A673 (cell line): Measurements from ENCODE around the gene KCNMA1. TPM values are rescaled to one million over a fixed set of nuclear protein-coding genes. Genes with fewer than 3 reads are reported as not detected.

Experiments
- BruUV-seq: library from RNA; stranded (reverse); fragments of 400-500 nt; replicated peaks from 2 replicates; lab custom pipeline; 2021; lab: Mats Ljungman, UMichigan
- CTCF ChIA-PET: fragments of 300-600 bp; sonication (Branson Sonifier 250); formaldehyde crosslinking; loops from one replicate; lab custom pipeline; 2022; ENCODE audit warnings: antibody characterized with exemption; lab: Charles Lee
- POLR2A ChIA-PET: fragments of 300-600 bp; sonication (Branson Sonifier 250); formaldehyde crosslinking; loops from one replicate; lab custom pipeline; 2022; ENCODE audit warnings: antibody characterized with exemption; ENCODE audit not compliant: low non-redundant PET; lab: Charles Lee
- DNase-seq: peaks from one replicate; pipeline ENCODE4 v3.0.0-alpha.2; 2015; ENCODE audit warnings: low spot score
- H3K27ac ChIP-seq: fragments of 200-600 bp; sonication (generic); 2 replicates; pipeline ENCODE4 v1.5.1; 2016; ENCODE audit warnings: mixed run types, low read depth, mild to moderate bottlenecking, mixed read lengths, antibody characterized with exemption, low read length; ENCODE audit not compliant: poor library complexity, severe bottlenecking
- H3K27me3 ChIP-seq: fragments of 200-600 bp; sonication (generic); replicated peaks from 2 replicates; pipeline ENCODE4 v1.6.1; 2017; ENCODE audit warnings: mixed run types, low read depth, mild to moderate bottlenecking, mixed read lengths, antibody characterized with exemption, low read length; ENCODE audit not compliant: insufficient read depth, poor library complexity
- H3K36me3 ChIP-seq: fragments of 200-600 bp; sonication (generic); 2 replicates; pipeline ENCODE4 v1.6.1; 2016; ENCODE audit warnings: mixed run types, mild to moderate bottlenecking, mixed read lengths, antibody characterized with exemption, low read length; ENCODE audit not compliant: insufficient read depth, poor library complexity, severe bottlenecking
- H3K4me1 ChIP-seq: fragments of 200-600 bp; sonication (generic); 2 replicates; pipeline ENCODE4 v1.6.1; 2017; ENCODE audit warnings: mixed run types, mild to moderate bottlenecking, mixed read lengths, antibody characterized with exemption, low read length; ENCODE audit not compliant: insufficient read depth, poor library complexity, severe bottlenecking
- H3K4me3 ChIP-seq: fragments of 200-600 bp; sonication (generic); 2 replicates; pipeline ENCODE4 v1.5.1; 2016; ENCODE audit warnings: low read depth, mixed run types, mild to moderate bottlenecking, mixed read lengths, low read length; ENCODE audit not compliant: poor library complexity, severe bottlenecking
- H3K9me3 ChIP-seq: fragments of 200-600 bp; sonication (generic); 2 replicates; pipeline ENCODE4 v1.6.1; 2016; ENCODE audit warnings: mixed run types, low read depth, mild to moderate bottlenecking, mixed read lengths, antibody characterized with exemption, low read length; ENCODE audit not compliant: poor library complexity, severe bottlenecking
- CTCF ChIP-seq: fragments of 300-800, 200-600 bp; sonication (generic); conservative IDR thresholded peaks from 2 replicates; pipeline ENCODE4 v1.5.1; 2017; ENCODE audit warnings: low read depth, mild to moderate bottlenecking, antibody characterized with exemption, low read length, moderate library complexity, mixed read lengths
- EZH2 ChIP-seq: fragments of 200-600 bp; sonication (generic); IDR thresholded peaks from 2 replicates; pipeline ENCODE4 v1.6.1; 2017; ENCODE audit warnings: borderline replicate concordance, low read depth, mild to moderate bottlenecking, mixed read lengths, antibody characterized with exemption, low read length; ENCODE audit not compliant: poor library complexity, severe bottlenecking
- intact Hi-C: fragments of 100-400 bp; cut with micrococcal nuclease; formaldehyde crosslinking; loops from one replicate; pipeline ENCODE4 v1.10.0; 2022; ENCODE audit not compliant: unreplicated experiment
- total RNA-seq: library from RNA; stranded (reverse); gene quantifications from 2 replicates; pipeline ENCODE4 v1.2.3, GENCODE V29; 2021

The KCNMA1 gene
- total RNA-seq, 1 experiment from 2014 or later, result 0.84 TPM

GRCh38 chr10:77286531-77287508, 350.8 kb downstream of the KCNMA1 start:
- no peaks in the 10 kb centered on the region for H3K9me3 ChIP-seq
- ChIA-PET POLR2A (interaction anchor here (0.6 kb wide), 1 partner anchor 37 kb away, joined by 3 read pairs; no protein-coding TSS in a partner anchor), CTCF (no interaction called here)
- H3K4me3 ChIP-seq, result no peak overlapping the region
- TF ChIP-seq EZH2, result no peak
- no peak for TF ChIP-seq CTCF
- intact Hi-C loops, result no loop called here
- peak; percentile 44 for DNase-seq
- H3K27me3 ChIP-seq, result peaks cover 16% of the 10 kb centered on the region
- no peaks in the 10 kb centered on the region for H3K36me3 ChIP-seq
- no TSS peak for BruUV-seq
- H3K27ac ChIP-seq, result no peak overlapping the region
- no peaks in the 10 kb centered on the region for H3K4me1 ChIP-seq

GRCh38 chr10:77285529-77286182, 352.0 kb downstream of the KCNMA1 start:
- POLR2A ChIA-PET, result no interaction called here
- Histone ChIP-seq H3K4me3 (no peak overlapping the region), H3K27me3 (peaks cover 12% of the 10 kb centered on the region), H3K27ac (no peak overlapping the region), H3K9me3 (no peaks in the 10 kb centered on the region), H3K4me1 (no peaks in the 10 kb centered on the region), H3K36me3 (no peaks in the 10 kb centered on the region)
- TF ChIP-seq CTCF (no peak), EZH2 (no peak)
- BruUV-seq, result no TSS peak
- no peak for DNase-seq
- intact Hi-C loops, result no loop called here
- CTCF ChIA-PET, result no interaction called here

GRCh38 chr10:77284797-77285196, 352.8 kb downstream of the KCNMA1 start:
- intact Hi-C loops, result no loop called here
- CTCF ChIA-PET, result no interaction called here
- no peaks in the 10 kb centered on the region for H3K4me1 ChIP-seq
- no TSS peak for BruUV-seq
- POLR2A ChIA-PET, result no interaction called here
- no peaks in the 10 kb centered on the region for H3K9me3 ChIP-seq
- no peak overlapping the region for H3K27ac ChIP-seq
- H3K27me3 ChIP-seq, result peaks cover 12% of the 10 kb centered on the region
- DNase-seq, result no peak
- H3K36me3 ChIP-seq, result no peaks in the 10 kb centered on the region
- H3K4me3 ChIP-seq, result no peak overlapping the region
- TF ChIP-seq EZH2 (no peak), CTCF (no peak)
